H1 (cell line): ENCODE measurements around the gene TPT1. TPM values are rescaled to one million over a fixed set of nuclear protein-coding genes. Genes with fewer than 3 reads are reported as not detected.

Experiments used
- CTCF ChIA-PET: fragments of 300-600 bp; sonication (Branson Sonifier 250); formaldehyde crosslinking; loops from one replicate; lab custom pipeline; 2021; ENCODE audit not compliant: partially characterized antibody; lab: Charles Lee
- POLR2A ChIA-PET: fragments of 300-600 bp; sonication (Branson Sonifier 250); formaldehyde crosslinking; loops from one replicate; lab custom pipeline; 2021; ENCODE audit warnings: inconsistent platforms; ENCODE audit not compliant: partially characterized antibody; lab: Charles Lee
- DNase-seq, 2 experiments: peaks; one replicate each; pipeline versions ENCODE4 v3.0.0 to v3.0.0-alpha.2; 2010 to 2022; ENCODE audit warnings: low spot score in 2 of 2, low read depth in 1 of 2, mixed read lengths in 1 of 2
- FAIRE-seq: peaks from 2 replicates; lab custom pipeline; 2011; peaks lifted over from hg19 to GRCh38; lab: Jason Lieb, UNC
- H2AFZ ChIP-seq: 2 replicates; pipeline ENCODE4 v1.8.1; 2012; ENCODE audit warnings: low read length, inconsistent platforms
- H2AK5ac ChIP-seq: 2 replicates; pipeline ENCODE4 v1.6.1; 2013; ENCODE audit warnings: low read depth, low read length
- H2BK120ac ChIP-seq: replicated peaks from 2 replicates; pipeline ENCODE3; 2013; ENCODE audit warnings: low read depth, low read length, inconsistent platforms
- H2BK12ac ChIP-seq: 2 replicates; pipeline ENCODE4 v1.6.1; 2013; ENCODE audit warnings: low read depth, low read length
- H2BK15ac ChIP-seq: 2 replicates; pipeline ENCODE4 v1.6.1; 2013; ENCODE audit warnings: low read length
- H2BK20ac ChIP-seq: 2 replicates; pipeline ENCODE4 v1.6.1; 2013; ENCODE audit warnings: low read length
- H2BK5ac ChIP-seq: 2 replicates; pipeline ENCODE4 v1.6.1; 2013; ENCODE audit warnings: low read depth, low read length
- H3K14ac ChIP-seq: 2 replicates; pipeline ENCODE4 v1.6.1; 2013; ENCODE audit warnings: inconsistent platforms; ENCODE audit not compliant: insufficient read length
- H3K18ac ChIP-seq: 2 replicates; pipeline ENCODE4 v1.6.1; 2013; ENCODE audit warnings: low read length; ENCODE audit errors: extremely low read depth
- H3K23ac ChIP-seq: 2 replicates; pipeline ENCODE4 v1.6.1; 2013; ENCODE audit warnings: inconsistent platforms; ENCODE audit not compliant: insufficient read length
- H3K23me2 ChIP-seq: 2 replicates; pipeline ENCODE4 v1.6.1; 2013; ENCODE audit warnings: low read depth, low read length
- H3K27ac ChIP-seq: 2 replicates; pipeline ENCODE4 v1.6.1; 2011; ENCODE audit warnings: low read depth, low read length, inconsistent platforms
- H3K27me3 ChIP-seq, 4 experiments: replicated peaks in 1 of 4; 1 replicate in 1 of 4; 2 replicates in 3 of 4; pipeline versions ENCODE4 v1.6.1 to v1.8.1; 2011 to 2013; ENCODE audit warnings: low read length in 3 of 4, mild to moderate bottlenecking in 3 of 4, inconsistent platforms in 2 of 4, mixed read lengths in 2 of 4, moderate library complexity in 1 of 4; ENCODE audit not compliant: control insufficient read depth in 3 of 4, insufficient read depth in 3 of 4; ENCODE audit errors: extremely low read depth in 1 of 4
- H3K36me3 ChIP-seq, 4 experiments: 2 replicates each; pipeline versions ENCODE4 v1.6.1 to v1.8.1; 2011 to 2013; ENCODE audit warnings: mild to moderate bottlenecking in 4 of 4, low read length in 3 of 4, moderate library complexity in 2 of 4, control low read depth in 1 of 4, inconsistent platforms in 1 of 4; ENCODE audit not compliant: insufficient read depth in 4 of 4, control insufficient read depth in 2 of 4
- H3K4ac ChIP-seq: replicated peaks from 2 replicates; pipeline ENCODE3; 2013; ENCODE audit warnings: low read length, low read depth, mixed read lengths, inconsistent platforms; ENCODE audit not compliant: insufficient read length
- H3K4me1 ChIP-seq, 4 experiments: replicated peaks in 1 of 4; 1 replicate in 1 of 4; 2 replicates in 3 of 4; pipeline versions ENCODE4 v1.6.1 to v1.8.1; 2011 to 2013; ENCODE audit warnings: low read length in 3 of 4, inconsistent platforms in 2 of 4, mixed read lengths in 1 of 4; ENCODE audit not compliant: insufficient read depth in 4 of 4, control insufficient read depth in 3 of 4
- H3K4me2 ChIP-seq, 2 experiments: 2 replicates each; pipeline versions ENCODE4 v1.6.1 to v1.8.1; 2011 to 2013; ENCODE audit warnings: low read depth in 2 of 2, low read length in 2 of 2, control low read depth in 1 of 2, inconsistent platforms in 1 of 2, mild to moderate bottlenecking in 1 of 2; ENCODE audit not compliant: insufficient read depth in 1 of 2
- H3K4me3 ChIP-seq, 4 experiments: fragments of 200-600, 300-600 bp in 1 of 4; sonication (generic), shearing (Covaris generic), sonication (Bioruptor Twin) in 1 of 4; 2 replicates each; pipeline versions ENCODE4 v1.5.1 to v1.8.1; 2011 to 2016; ENCODE audit warnings: low read length in 4 of 4, low read depth in 3 of 4, control low read depth in 2 of 4, inconsistent platforms in 2 of 4, mild to moderate bottlenecking in 2 of 4, mixed read lengths in 1 of 4, moderate library complexity in 1 of 4; ENCODE audit not compliant: insufficient read depth in 2 of 4; ENCODE audit errors: extremely low read depth in 1 of 4
- H3K56ac ChIP-seq: replicated peaks from 2 replicates; pipeline ENCODE3; 2013; ENCODE audit warnings: low read depth, mild to moderate bottlenecking, mixed read lengths, low read length, inconsistent platforms; ENCODE audit not compliant: insufficient read length
- H3K79me1 ChIP-seq: 2 replicates; pipeline ENCODE4 v1.6.1; 2013; ENCODE audit warnings: low read depth, low read length, control low read depth
- H3K79me2 ChIP-seq, 2 experiments: 2 replicates each; pipeline versions ENCODE4 v1.6.1 to v1.8.1; 2012 to 2013; ENCODE audit warnings: low read length in 2 of 2, mild to moderate bottlenecking in 2 of 2, inconsistent platforms in 1 of 2; ENCODE audit not compliant: insufficient read depth in 2 of 2, control insufficient read depth in 1 of 2
- H3K9ac ChIP-seq, 4 experiments: replicated peaks in 1 of 4; 1 replicate in 1 of 4; 2 replicates in 3 of 4; pipeline versions ENCODE4 v1.6.1 to v1.8.1; 2011 to 2013; ENCODE audit warnings: low read depth in 3 of 4, low read length in 3 of 4, control low read depth in 2 of 4, mild to moderate bottlenecking in 2 of 4, moderate library complexity in 2 of 4, inconsistent platforms in 1 of 4; ENCODE audit errors: extremely low read depth in 1 of 4
- H3K9me3 ChIP-seq, 2 experiments: 2 replicates each; pipeline versions ENCODE4 v1.6.1 to v1.8.1; 2012 to 2013; ENCODE audit warnings: mild to moderate bottlenecking in 2 of 2, moderate library complexity in 2 of 2, control low read depth in 1 of 2, inconsistent platforms in 1 of 2, low read depth in 1 of 2, low read length in 1 of 2, mixed read lengths in 1 of 2; ENCODE audit not compliant: insufficient read depth in 2 of 2
- H4K20me1 ChIP-seq, 2 experiments: replicated peaks in 1 of 2; 2 replicates each; pipeline versions ENCODE3 to v1.8.1; 2011 to 2013; ENCODE audit warnings: inconsistent platforms in 2 of 2, low read length in 2 of 2, mild to moderate bottlenecking in 1 of 2; ENCODE audit not compliant: insufficient read depth in 2 of 2, control insufficient read depth in 1 of 2
- H4K5ac ChIP-seq: 2 replicates; pipeline ENCODE4 v1.6.1; 2013; ENCODE audit warnings: low read length, low read depth, mixed read lengths, inconsistent platforms; ENCODE audit not compliant: insufficient read length
- H4K8ac ChIP-seq: 2 replicates; pipeline ENCODE4 v1.8.0; 2013; ENCODE audit warnings: mild to moderate bottlenecking, moderate library complexity, low read length, inconsistent platforms; ENCODE audit not compliant: insufficient read depth; ENCODE audit errors: extremely low read depth
- H4K91ac ChIP-seq: replicated peaks from 2 replicates; pipeline ENCODE3; 2013; ENCODE audit warnings: low read length, mixed read lengths, inconsistent platforms; ENCODE audit not compliant: insufficient read length
- CHD1 ChIP-seq: IDR thresholded peaks from 2 replicates; pipeline ENCODE4 v1.6.1; 2012; ENCODE audit warnings: low read depth, low read length, improper control_type of control experiment
- CREB1 ChIP-seq: IDR thresholded peaks from 2 replicates; pipeline ENCODE4 v1.6.1; 2012; ENCODE audit warnings: inconsistent platforms
- JUN ChIP-seq: IDR thresholded peaks from 2 replicates; pipeline ENCODE4 v1.6.1; 2011; ENCODE audit warnings: low read depth, mild to moderate bottlenecking, improper control_type of control experiment, low read length
- PHF8 ChIP-seq: fragments of 200-600 bp; sonication (generic); conservative IDR thresholded peaks from 2 replicates; pipeline ENCODE4 v1.7.1; 2012; ENCODE audit warnings: low read depth, mild to moderate bottlenecking, inconsistent platforms, low read length, moderate library complexity
- RBBP5 ChIP-seq: IDR thresholded peaks from 2 replicates; pipeline ENCODE4 v1.7.1; 2012; ENCODE audit warnings: low read depth, mild to moderate bottlenecking, inconsistent platforms, low read length, moderate library complexity, borderline replicate concordance
- SIX5 ChIP-seq: IDR thresholded peaks from 2 replicates; pipeline ENCODE4 v1.6.1; 2011; ENCODE audit warnings: mild to moderate bottlenecking, low read depth, low read length
- SUZ12 ChIP-seq: fragments of 200-600 bp; sonication (generic); IDR thresholded peaks from 2 replicates; pipeline ENCODE4 v1.6.1; 2012; ENCODE audit warnings: mild to moderate bottlenecking, inconsistent platforms, low read length, moderate library complexity, mixed read lengths
- TAF7 ChIP-seq: optimal IDR thresholded peaks from 2 replicates; pipeline ENCODE3; 2011; ENCODE audit warnings: low read depth, mild to moderate bottlenecking, inconsistent platforms, low read length, moderate library complexity, borderline replicate concordance
- TBP ChIP-seq: IDR thresholded peaks from 2 replicates; pipeline ENCODE4 v1.6.1; 2011; ENCODE audit warnings: low read depth, low read length, improper control_type of control experiment
- WGBS, 2 experiments: shearing (Covaris generic) in 1 of 2; methylation state at CpG; one replicate each; pipeline versions ENCODE4 v1.1.6 to v1.1.7; 2013 to 2015; ENCODE audit warnings: low lambda C conversion rate in 2 of 2, mixed read lengths in 2 of 2, inconsistent platforms in 1 of 2, low coverage in 1 of 2, missing lambda C conversion rate in 1 of 2; ENCODE audit not compliant: insufficient replicate concordance in 2 of 2, insufficient coverage in 1 of 2, insufficient read length in 1 of 2; ENCODE audit errors: extremely low coverage in 1 of 2, missing lambda C conversion rate in 1 of 2; 5-methylcytosine and 5-hydroxymethylcytosine counted together
- polyA plus RNA-seq, 7 experiments: library from polyadenylated mRNA; depleted of rRNA in 3 of 7; stranded (reverse) in 5 of 7; unstranded in 2 of 7; fragments of >200 nt in 5 of 7; fragments of 200-250 nt in 2 of 7; gene quantifications; 1 replicate in 5 of 7; 2 replicates in 1 of 7; 4 replicates in 1 of 7; pipeline versions ENCODE4 v1.2.1 to v1.2.3, GENCODE V29; 2011 to 2013; ENCODE audit warnings: missing spikeins in 2 of 7, mixed read lengths in 2 of 7
- total RNA-seq: library from RNA; stranded (reverse); fragmentation: NEBNext Ultra II Directional; extraction: Animal tissue kit (Norgen Biotek cat#: 25700); gene quantifications from 2 replicates; pipeline ENCODE4 v1.2.1, GENCODE V29; 2021
- TF ChIP-seq, protein P1 (sequence below): IDR thresholded peaks from 2 replicates; pipeline ENCODE4 v1.6.1; 2011; ENCODE audit warnings: low read depth, mild to moderate bottlenecking, low read length; ENCODE audit not compliant: insufficient read depth
- TF ChIP-seq, protein P2 (sequence below): IDR thresholded peaks from 2 replicates; pipeline ENCODE4 v1.6.1; 2012; ENCODE audit warnings: low read length, inconsistent platforms

The TPT1 gene
- total and polyA plus RNA-seq, 2 of the 8 experiments (the other 6 are each of a cell fraction or from before 2014, with no cell fraction given): 2,245 to 2,279 TPM

DNA sequence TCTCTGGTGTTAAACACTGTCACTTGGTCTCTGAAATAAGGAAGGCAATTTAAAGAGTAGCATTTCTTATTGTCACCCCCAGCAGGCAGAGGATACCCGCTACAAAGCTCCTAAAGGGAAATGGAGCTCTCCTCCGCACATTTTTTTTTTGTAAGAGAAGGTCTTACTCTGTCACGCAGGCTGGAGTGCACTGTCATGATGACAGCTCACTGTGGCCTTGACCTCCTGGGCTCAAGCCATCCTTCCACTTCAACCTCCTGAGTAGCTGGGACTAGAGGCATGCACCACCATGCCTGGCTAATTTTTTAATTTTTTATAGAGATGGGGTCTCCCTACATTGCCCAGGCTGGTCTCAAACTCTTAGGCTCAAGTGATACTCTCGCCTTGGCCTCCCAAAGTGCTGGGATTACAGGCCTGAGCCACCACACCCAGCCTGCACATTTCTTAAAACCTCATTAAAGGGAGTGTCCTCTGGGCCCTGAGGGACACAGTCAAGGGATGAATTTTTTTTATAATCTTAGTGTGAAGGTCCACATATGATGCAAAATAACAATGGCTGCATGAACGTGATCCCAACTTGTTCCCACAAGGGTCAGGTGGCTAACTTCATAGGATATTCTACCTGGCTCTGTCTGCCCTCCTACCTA is 45.0 kb upstream of the TPT1 start:
- CTCF ChIA-PET: interaction anchor here (0.5 to 4.4 kb wide), 4 partner anchors 9 to 29 kb away, joined by 3 to 18 read pairs (median 4); no protein-coding TSS in a partner anchor
- Histone ChIP-seq H3K4ac (no peak overlapping the region), H3K18ac (no peak overlapping the region)
- TF ChIP-seq, protein P1, sequence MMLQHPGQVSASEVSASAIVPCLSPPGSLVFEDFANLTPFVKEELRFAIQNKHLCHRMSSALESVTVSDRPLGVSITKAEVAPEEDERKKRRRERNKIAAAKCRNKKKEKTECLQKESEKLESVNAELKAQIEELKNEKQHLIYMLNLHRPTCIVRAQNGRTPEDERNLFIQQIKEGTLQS: no peak
- no peak for TF ChIP-seq SUZ12
- TF ChIP-seq TAF7: no peak
- no peak for TF ChIP-seq CHD1
- TF ChIP-seq TBP: no peak
- TF ChIP-seq JUN: no peak
- no peak for TF ChIP-seq RBBP5
- no peak for TF ChIP-seq SIX5
- TF ChIP-seq, protein P2, sequence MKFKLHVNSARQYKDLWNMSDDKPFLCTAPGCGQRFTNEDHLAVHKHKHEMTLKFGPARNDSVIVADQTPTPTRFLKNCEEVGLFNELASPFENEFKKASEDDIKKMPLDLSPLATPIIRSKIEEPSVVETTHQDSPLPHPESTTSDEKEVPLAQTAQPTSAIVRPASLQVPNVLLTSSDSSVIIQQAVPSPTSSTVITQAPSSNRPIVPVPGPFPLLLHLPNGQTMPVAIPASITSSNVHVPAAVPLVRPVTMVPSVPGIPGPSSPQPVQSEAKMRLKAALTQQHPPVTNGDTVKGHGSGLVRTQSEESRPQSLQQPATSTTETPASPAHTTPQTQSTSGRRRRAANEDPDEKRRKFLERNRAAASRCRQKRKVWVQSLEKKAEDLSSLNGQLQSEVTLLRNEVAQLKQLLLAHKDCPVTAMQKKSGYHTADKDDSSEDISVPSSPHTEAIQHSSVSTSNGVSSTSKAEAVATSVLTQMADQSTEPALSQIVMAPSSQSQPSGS: no peak
- TF ChIP-seq CREB1: no peak
- TF ChIP-seq PHF8: no peak

More for the DNA sequence above, 45.0 kb upstream of the TPT1 start:
- WGBS, 2 experiments: 88% methylated on average over 5 of the region's 5 CpGs; no CpG with 5 or more reads in 1 of the 2 experiments
- Histone ChIP-seq H4K5ac (no peak overlapping the region), H3K9me3 (no peaks in the 10 kb centered on the region), H3K36me3 (peaks cover 0 to 5% (median 2%) of the 10 kb centered on the region in 4 experiments; a peak in 2 of 8 replicates), H3K14ac (no peak overlapping the region), H3K23me2 (no peaks in the 10 kb centered on the region), H3K79me1 (no peaks in the 10 kb centered on the region), H3K27me3 (no peaks in the 10 kb centered on the region; a peak in 1 of 7 replicates), H4K20me1 (no peaks in the 10 kb centered on the region), H3K23ac (no peak overlapping the region), H4K8ac (no peak overlapping the region), H3K4me2 (no peak overlapping the region), H3K4me3 (no peak overlapping the region), H3K4me1 (no peaks in the 10 kb centered on the region), H3K56ac (no peak overlapping the region), H2AFZ (no peak overlapping the region), H2BK12ac (no peak overlapping the region), H2BK5ac (no peak overlapping the region), H2AK5ac (no peak overlapping the region), H2BK120ac (no peak overlapping the region), H2BK15ac (no peak overlapping the region), H2BK20ac (no peak overlapping the region), H4K91ac (no peak overlapping the region), H3K79me2 (no peaks in the 10 kb centered on the region), H3K27ac (no peak overlapping the region), H3K9ac (no peak overlapping the region)
- FAIRE-seq (no peak), DNase-seq (no peak)
- POLR2A ChIA-PET: interaction anchor here (2.9 kb wide), 1 partner anchor 46 kb away, joined by 10 read pairs; the partner anchor contains the start of gene TPT1
